ENCODE results near the gene DAB1. TPM values are rescaled to one million over a fixed set of nuclear protein-coding genes. Genes with fewer than 3 reads are reported as not detected.
A peak's percentile ranks its signal among the peaks of the same experiment; 100 is the strongest.
"Not testable (repeated sequence)": the region's sequence is repeated elsewhere in the genome, so short reads cannot be mapped to it uniquely, and the experiment has no call there.

Gene DAB1
- polyA plus RNA-seq, 12 donors: 1.7 to 8.2 (median 2.7) TPM; not detected in 1

- no peak for DNase-seq
Measured at GRCh38 chr1:57122031-57122430, 301.8 kb downstream of the DAB1 start.

- no peak for DNase-seq
Measured at GRCh38 chr1:57118948-57119603, 304.8 kb downstream of the DAB1 start.

- no peak for DNase-seq
Measured at GRCh38 chr1:57117753-57118152, 306.1 kb downstream of the DAB1 start.

- DNase-seq: peak; percentile 18
Measured at GRCh38 chr1:57116871-57117270, 307.0 kb downstream of the DAB1 start.

DNA sequence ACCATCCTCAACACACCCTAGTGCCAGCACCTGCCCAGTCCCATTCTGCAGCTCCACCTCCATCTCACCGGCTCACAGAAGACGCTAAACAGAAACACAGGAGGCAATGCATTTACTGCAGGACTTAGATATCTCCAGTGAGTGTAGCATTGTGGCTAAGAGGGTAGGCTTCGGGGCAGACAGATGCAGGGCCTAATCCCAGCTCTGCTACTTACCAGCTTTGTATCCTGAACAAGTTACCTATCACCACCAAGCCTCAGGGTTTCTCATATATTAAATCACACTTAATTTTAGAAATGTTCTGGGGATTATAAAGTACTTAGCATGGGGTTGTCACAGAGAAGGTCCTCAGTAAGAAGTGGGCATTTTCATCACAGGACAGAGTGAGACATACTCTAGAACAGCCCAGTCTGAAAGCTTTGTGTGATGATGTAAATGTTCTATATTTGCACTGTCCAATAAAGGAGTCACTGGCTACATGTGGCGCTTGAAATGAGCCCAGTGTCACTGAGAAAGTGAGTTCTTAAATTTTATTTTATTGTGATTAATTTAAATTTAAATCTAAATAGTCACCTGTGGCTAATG, 308.7 kb downstream of the DAB1 start:
- no peak for DNase-seq

- DNase-seq: no peak
Measured at GRCh38 chr1:57112148-57112547, 311.7 kb downstream of the DAB1 start.

- no peak for DNase-seq
Measured at GRCh38 chr1:57111175-57111574, 312.7 kb downstream of the DAB1 start.

DNA sequence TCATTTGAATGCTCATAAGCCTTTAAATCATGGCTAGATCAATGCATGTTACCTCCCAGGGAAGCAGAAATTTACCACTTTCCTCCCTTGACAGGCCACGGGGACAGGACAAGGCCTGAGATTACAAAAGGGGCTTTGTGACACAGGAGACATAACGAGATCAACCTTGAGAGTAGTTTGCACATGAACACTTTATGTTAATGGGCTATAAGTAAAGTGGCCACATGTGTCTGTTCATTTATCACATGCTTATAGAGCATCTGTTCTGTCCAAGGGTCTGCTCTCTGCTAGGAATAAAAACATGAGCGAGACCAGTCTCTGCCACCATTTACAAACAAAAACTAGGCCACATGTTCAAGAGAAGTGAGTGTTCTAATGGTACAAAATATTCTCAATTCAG, 314.0 kb downstream of the DAB1 start:
- no peak for DNase-seq

DNA sequence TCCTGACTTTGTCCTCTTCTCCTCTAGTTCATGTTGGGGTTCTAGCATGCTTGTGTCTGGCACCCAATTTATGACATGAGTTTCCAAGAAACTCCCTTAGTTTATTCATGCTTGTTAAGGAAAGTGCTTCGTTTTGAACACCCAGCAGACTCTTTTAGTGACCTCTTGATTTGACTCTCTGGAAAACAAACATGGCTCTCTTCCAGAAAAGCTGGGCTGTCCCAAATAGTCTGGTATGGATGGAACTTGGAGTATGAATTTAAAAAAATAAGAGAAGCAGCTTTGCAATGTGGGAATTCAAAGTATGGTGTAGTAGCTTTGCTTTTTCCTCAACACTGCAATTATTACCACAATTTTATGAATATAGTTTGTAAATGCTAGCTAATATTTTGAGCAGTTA, 314.6 kb downstream of the DAB1 start:
- DNase-seq: no peak

GRCh38 chr1:57106296-57106695, 317.6 kb downstream of the DAB1 start:
- DNase-seq: no peak

DNA sequence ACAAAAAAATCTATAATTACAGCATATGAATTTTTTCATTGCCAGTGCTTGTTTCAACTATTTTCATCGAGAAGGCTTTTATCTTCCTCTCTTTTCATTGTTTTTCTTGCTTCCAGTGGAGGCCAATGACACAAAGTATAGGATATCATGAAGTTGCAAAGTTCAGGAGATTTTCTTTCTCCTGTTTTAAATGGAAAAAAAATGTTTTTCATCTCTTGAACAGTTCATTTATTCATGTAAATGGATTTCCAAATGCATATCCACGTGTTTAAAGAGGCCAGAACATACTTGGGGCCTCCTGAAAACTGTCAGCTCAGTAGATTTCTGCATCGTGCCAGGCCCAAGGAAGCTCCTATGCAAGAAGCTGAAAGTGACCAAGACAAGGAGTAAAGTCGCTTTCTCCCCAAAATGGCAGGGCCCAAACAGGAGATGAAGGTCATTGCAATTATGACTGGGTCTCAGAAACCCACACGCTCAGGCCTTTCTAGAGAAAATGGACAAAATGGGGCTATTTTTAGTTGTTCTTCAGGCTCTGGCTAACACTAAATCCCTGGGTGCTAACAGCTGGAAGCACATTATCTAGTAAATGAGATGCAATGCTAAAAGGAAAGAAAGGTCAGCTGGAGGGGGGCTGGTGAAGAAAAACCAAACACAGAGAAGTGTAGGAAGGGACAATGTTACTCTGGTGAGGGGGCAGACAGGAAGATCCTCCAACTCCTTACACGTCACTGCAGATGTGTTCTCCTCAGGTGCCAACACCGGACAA, 321.1 kb downstream of the DAB1 start:
- no peak for DNase-seq

DNA sequence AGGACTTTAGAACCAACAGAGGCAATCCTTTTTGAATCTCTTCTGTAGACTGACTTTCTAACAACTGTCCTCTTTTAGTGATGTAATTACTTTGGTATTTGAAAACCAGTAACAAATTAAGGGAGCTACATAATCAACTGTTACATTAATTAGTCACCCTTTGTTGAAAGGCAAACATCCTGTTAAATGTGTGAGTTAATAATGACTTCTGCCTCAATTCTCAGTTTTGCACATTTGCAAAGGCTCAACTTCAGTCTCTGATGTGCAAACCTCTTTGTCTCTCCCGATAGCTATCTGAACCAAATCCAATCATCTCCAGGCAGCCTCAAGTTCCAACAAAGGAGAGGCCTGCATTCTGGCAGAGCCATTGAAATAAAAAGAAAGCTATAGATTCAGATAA, 322.7 kb downstream of the DAB1 start:
- no peak for DNase-seq

- DNase-seq: no peak
Measured at GRCh38 chr1:57094749-57095148, 329.1 kb downstream of the DAB1 start.

GRCh38 chr1:57093122-57093521, 330.7 kb downstream of the DAB1 start:
- DNase-seq: no peak

GRCh38 chr1:57091642-57092041, 332.2 kb downstream of the DAB1 start:
- DNase-seq: no peak

- no peak for DNase-seq
Measured at GRCh38 chr1:57089855-57090254, 334.0 kb downstream of the DAB1 start.

DNA sequence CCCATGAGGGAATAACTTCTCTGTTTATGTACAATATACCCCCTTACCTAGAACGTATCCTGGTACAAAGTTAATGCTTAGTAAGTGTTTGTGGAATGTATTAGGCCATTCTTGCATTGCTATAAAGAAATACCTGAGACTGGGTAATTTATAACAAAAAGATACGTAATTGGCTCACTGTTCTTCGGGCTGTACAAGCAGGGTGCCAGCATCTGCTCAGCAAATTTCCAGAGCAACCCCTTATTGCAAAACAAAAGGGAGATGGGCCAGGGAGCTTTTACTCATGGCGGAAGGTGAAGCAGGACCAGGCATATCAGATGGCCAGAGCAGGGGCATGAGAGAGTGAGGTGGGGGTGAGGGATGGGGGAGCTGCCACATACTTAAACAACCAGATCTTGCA, 334.6 kb downstream of the DAB1 start:
- DNase-seq: no peak

- DNase-seq: no peak
Measured at GRCh38 chr1:57088653-57089052, 335.2 kb downstream of the DAB1 start.

DNA sequence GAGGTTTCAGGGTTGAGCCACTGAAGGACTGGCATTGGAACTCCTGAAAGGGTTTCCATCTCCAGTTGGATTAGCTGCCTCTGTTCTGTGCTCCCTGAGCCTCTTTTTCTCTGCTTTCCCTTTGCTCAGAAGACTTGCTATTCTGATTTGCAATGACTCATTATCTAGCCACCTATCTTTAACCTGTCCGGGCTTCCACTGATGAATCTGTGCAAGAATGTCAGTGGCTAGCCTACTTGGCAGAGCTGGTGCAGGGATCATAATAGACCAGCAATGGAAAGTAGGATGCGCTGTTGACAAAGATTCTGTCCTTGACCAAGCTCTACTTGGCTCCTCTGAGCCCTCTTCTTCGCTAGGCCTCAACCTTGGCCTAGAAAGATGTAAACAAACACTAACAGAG, 336.2 kb downstream of the DAB1 start:
- DNase-seq: not testable (repeated sequence)

GRCh38 chr1:57086154-57086553, 337.7 kb downstream of the DAB1 start:
- no peak for DNase-seq

GRCh38 chr1:57084701-57085100, 339.2 kb downstream of the DAB1 start:
- no peak for DNase-seq

DNA sequence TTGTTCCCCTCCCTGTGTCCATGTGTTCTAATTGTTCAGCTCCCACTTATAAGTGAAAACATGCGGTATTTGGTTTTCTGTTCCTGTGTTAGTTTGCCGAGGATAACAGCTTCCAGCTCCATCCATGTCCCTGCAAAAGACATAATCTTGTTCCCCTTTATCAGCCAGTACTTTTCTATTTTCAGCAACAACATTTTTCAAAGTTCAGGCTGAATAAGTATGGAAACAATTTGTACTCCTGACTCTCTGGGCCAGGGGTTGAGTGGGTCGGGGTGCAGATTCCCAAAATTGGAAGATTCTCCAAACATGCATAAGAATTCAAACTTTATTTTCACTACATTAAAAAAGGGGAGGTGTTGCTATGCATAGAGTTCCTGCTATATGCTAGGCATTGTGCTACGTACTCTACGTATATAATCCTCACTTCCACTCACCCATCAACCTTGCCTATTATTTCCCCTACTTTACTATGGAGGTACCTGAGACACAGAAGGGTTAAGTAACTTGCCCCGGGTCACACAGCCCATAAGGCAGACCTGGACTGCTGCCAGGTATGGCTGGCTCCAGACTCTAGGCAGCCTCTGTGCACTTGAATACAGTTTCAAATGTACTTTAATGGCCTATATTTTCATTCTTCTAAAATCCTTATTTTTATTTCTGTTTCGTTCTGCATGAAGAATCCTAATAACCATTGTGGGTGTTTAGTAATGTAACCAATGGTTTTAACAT, 341.0 kb downstream of the DAB1 start:
- DNase-seq: no peak

All from muscle of arm (tissue), 12 donors.